ENCODE measurements around the gene DNAH9.

DNAH9 gene

GRCh38 chr17:11739848-11740247 lies 141.6 kb downstream of the DNAH9 start:
- no peak for DNase-seq (ENCODE audit: low read depth in 1 of 2, low spot score in 1 of 2)

- DNase-seq (ENCODE audit: low read depth in 1 of 2, low spot score in 1 of 2): no peak
These were observed 144.6 kb downstream of the DNAH9 start for GRCh38 chr17:11742886-11743285.

GRCh38 chr17:11744696-11745095 lies 146.4 kb downstream of the DNAH9 start:
- DNase-seq (ENCODE audit: low read depth in 1 of 2, low spot score in 1 of 2): no peak

GRCh38 chr17:11747441-11747840 lies 149.2 kb downstream of the DNAH9 start:
- no peak for DNase-seq (ENCODE audit: low read depth in 1 of 2, low spot score in 1 of 2)

GRCh38 chr17:11757815-11758214 lies 159.5 kb downstream of the DNAH9 start:
- no peak for DNase-seq (ENCODE audit: low read depth in 1 of 2, low spot score in 1 of 2)

- DNase-seq (ENCODE audit: low read depth in 1 of 2, low spot score in 1 of 2): no peak
These were observed 169.8 kb downstream of the DNAH9 start for GRCh38 chr17:11768106-11768505.

GRCh38 chr17:11768981-11769380 lies 170.7 kb downstream of the DNAH9 start:
- no peak for DNase-seq (ENCODE audit: low read depth in 1 of 2, low spot score in 1 of 2)

- DNase-seq (ENCODE audit: low read depth in 1 of 2, low spot score in 1 of 2): no peak
These were observed 173.8 kb downstream of the DNAH9 start for GRCh38 chr17:11772031-11772430.

GRCh38 chr17:11779892-11780291 lies 181.6 kb downstream of the DNAH9 start:
- DNase-seq (ENCODE audit: low read depth in 1 of 2, low spot score in 1 of 2): no peak

- DNase-seq (ENCODE audit: low read depth in 1 of 2, low spot score in 1 of 2): no peak
These were observed 182.4 kb downstream of the DNAH9 start for GRCh38 chr17:11780621-11781020.

- DNase-seq (ENCODE audit: low read depth in 1 of 2, low spot score in 1 of 2): no peak
These were observed 188.6 kb downstream of the DNAH9 start for GRCh38 chr17:11786711-11787438.

- DNase-seq (ENCODE audit: low read depth in 1 of 2, low spot score in 1 of 2): no peak
These were observed 197.6 kb downstream of the DNAH9 start for GRCh38 chr17:11795906-11796305.

- DNase-seq (ENCODE audit: low read depth in 1 of 2, low spot score in 1 of 2): no peak
These were observed 199.5 kb downstream of the DNAH9 start for GRCh38 chr17:11797803-11798202.

- DNase-seq (ENCODE audit: low read depth in 1 of 2, low spot score in 1 of 2): no peak
These were observed 205.1 kb downstream of the DNAH9 start for GRCh38 chr17:11803231-11803969.

GRCh38 chr17:11805138-11805537 lies 206.9 kb downstream of the DNAH9 start:
- DNase-seq (ENCODE audit: low read depth in 1 of 2, low spot score in 1 of 2): no peak

GRCh38 chr17:11805952-11806351 lies 207.7 kb downstream of the DNAH9 start:
- DNase-seq (ENCODE audit: low read depth in 1 of 2, low spot score in 1 of 2): no peak

- no peak for DNase-seq (ENCODE audit: low read depth in 1 of 2, low spot score in 1 of 2)
These were observed 209.3 kb downstream of the DNAH9 start for GRCh38 chr17:11807606-11808005.

- DNase-seq (ENCODE audit: low read depth in 1 of 2, low spot score in 1 of 2): no peak
These were observed 215.0 kb downstream of the DNAH9 start for GRCh38 chr17:11813278-11813677.

- DNase-seq (ENCODE audit: low read depth in 1 of 2, low spot score in 1 of 2): no peak
These were observed 215.6 kb downstream of the DNAH9 start for GRCh38 chr17:11813871-11814270.

GRCh38 chr17:11814655-11815262 lies 216.5 kb downstream of the DNAH9 start:
- DNase-seq (ENCODE audit: low read depth in 1 of 2, low spot score in 1 of 2): no peak

GRCh38 chr17:11816409-11816808 lies 218.1 kb downstream of the DNAH9 start:
- no peak for DNase-seq (ENCODE audit: low read depth in 1 of 2, low spot score in 1 of 2)

- no peak for DNase-seq (ENCODE audit: low read depth in 1 of 2, low spot score in 1 of 2)
These were observed 225.6 kb downstream of the DNAH9 start for GRCh38 chr17:11823862-11824261.
